T-helper 2 cell treated with Interferon-gamma antibody and Interleukin-4, amounts not matched to agents 5 μg/mL and 100 μg/mL, for 36 hours (primary cell): Measurements from ENCODE around the gene SCAF8.
"Not testable (repeated sequence)": the region's sequence is repeated elsewhere in the genome, so short reads cannot be mapped to it uniquely, and the experiment has no call there.

Source experiments
- DNase-seq: peaks from one replicate; pipeline ENCODE4 v3.0.0; 2021; ENCODE audit warnings: low spot score
- H3K27ac Mint-ChIP-seq: one replicate; pipeline ENCODE4 v1.8.0; 2021; ENCODE audit warnings: mild to moderate bottlenecking, mixed read lengths
- H3K27me3 Mint-ChIP-seq: one replicate; pipeline ENCODE4 v1.8.0; 2021; ENCODE audit warnings: low read depth, mixed read lengths
- H3K36me3 Mint-ChIP-seq: one replicate; pipeline ENCODE4 v1.8.0; 2021; ENCODE audit warnings: low read depth, mixed read lengths
- H3K4me1 Mint-ChIP-seq: one replicate; pipeline ENCODE4 v1.8.0; 2021; ENCODE audit warnings: low read depth, mixed read lengths
- H3K4me3 Mint-ChIP-seq: one replicate; pipeline ENCODE4 v1.8.0; 2022; ENCODE audit warnings: mild to moderate bottlenecking, moderate library complexity, mixed read lengths
- H3K9me3 Mint-ChIP-seq: one replicate; pipeline ENCODE4 v1.8.0; 2021; ENCODE audit warnings: mixed read lengths

Gene SCAF8

GRCh38 chr6:154719854-154720253 lies 13.4 kb upstream of the SCAF8 start:
- Mint-ChIP-seq H3K36me3 (peaks cover 3% of the 10 kb centered on the region), H3K4me3 (no peak overlapping the region), H3K27me3 (no peaks in the 10 kb centered on the region), H3K4me1 (no peaks in the 10 kb centered on the region), H3K27ac (no peak overlapping the region), H3K9me3 (peaks cover 14% of the 10 kb centered on the region)
- no peak for DNase-seq

DNA sequence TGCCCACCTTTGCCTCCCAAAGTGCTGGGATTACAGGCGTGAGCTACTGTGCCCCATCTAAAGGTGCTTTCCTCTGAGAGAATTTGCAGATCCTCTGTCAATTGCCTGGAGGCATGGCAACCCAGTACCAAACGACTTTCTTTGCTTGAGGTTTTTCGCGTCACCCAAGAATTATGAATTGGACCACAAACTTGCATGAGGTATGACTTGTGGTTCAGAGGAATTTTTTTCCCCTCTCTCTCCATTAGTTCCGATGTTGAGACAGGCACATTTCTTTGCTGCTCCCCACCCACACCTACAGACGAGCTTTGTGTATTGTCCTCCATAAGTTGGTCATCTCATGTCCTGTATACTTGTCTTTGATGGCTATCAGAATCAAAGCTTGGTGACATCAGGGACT lies 11.8 kb upstream of the SCAF8 start:
- no peaks in the 10 kb centered on the region for H3K27me3 Mint-ChIP-seq
- H3K9me3 Mint-ChIP-seq: peaks cover 14% of the 10 kb centered on the region
- no peak overlapping the region for H3K27ac Mint-ChIP-seq
- H3K4me3 Mint-ChIP-seq: no peak overlapping the region
- H3K4me1 Mint-ChIP-seq: no peaks in the 10 kb centered on the region
- no peak for DNase-seq
- peaks cover 3% of the 10 kb centered on the region for H3K36me3 Mint-ChIP-seq

GRCh38 chr6:154726887-154727286 lies 6.3 kb upstream of the SCAF8 start:
- no peaks in the 10 kb centered on the region for H3K27me3 Mint-ChIP-seq
- H3K36me3 Mint-ChIP-seq: no peaks in the 10 kb centered on the region
- no peak overlapping the region for H3K27ac Mint-ChIP-seq
- H3K9me3 Mint-ChIP-seq: no peaks in the 10 kb centered on the region
- H3K4me3 Mint-ChIP-seq: no peak overlapping the region
- DNase-seq: no peak
- peaks cover 3% of the 10 kb centered on the region for H3K4me1 Mint-ChIP-seq

GRCh38 chr6:154731296-154732218 lies 1.7 kb upstream of the SCAF8 start:
- peaks cover 8% of the 10 kb centered on the region for H3K36me3 Mint-ChIP-seq
- H3K27ac Mint-ChIP-seq: no peak overlapping the region
- DNase-seq: no peak
- no peaks in the 10 kb centered on the region for H3K27me3 Mint-ChIP-seq
- peak overlapping the region; percentile 49 for H3K4me3 Mint-ChIP-seq
- peaks cover 18% of the 10 kb centered on the region for H3K4me1 Mint-ChIP-seq
- no peaks in the 10 kb centered on the region for H3K9me3 Mint-ChIP-seq

- DNase-seq: no peak
- Mint-ChIP-seq H3K27me3 (no peaks in the 10 kb centered on the region), H3K4me3 (peak overlapping the region; percentile 88), H3K9me3 (no peaks in the 10 kb centered on the region), H3K4me1 (peaks cover 21% of the 10 kb centered on the region), H3K36me3 (peaks cover 10% of the 10 kb centered on the region), H3K27ac (peak overlapping the region; percentile 70)
Observed at GRCh38 chr6:154732538-154733182, 556 bp upstream of the SCAF8 start.

- H3K27me3 Mint-ChIP-seq: no peaks in the 10 kb centered on the region
- peaks cover 10% of the 10 kb centered on the region for H3K36me3 Mint-ChIP-seq
- H3K4me1 Mint-ChIP-seq: peaks cover 29% of the 10 kb centered on the region
- H3K27ac Mint-ChIP-seq: peak overlapping the region; percentile 88
- peak overlapping the region; percentile 89 for H3K4me3 Mint-ChIP-seq
- H3K9me3 Mint-ChIP-seq: no peaks in the 10 kb centered on the region
- peak; percentile 90 for DNase-seq
Observed at GRCh38 chr6:154733626-154734382, 588 bp downstream of the SCAF8 start.

DNA sequence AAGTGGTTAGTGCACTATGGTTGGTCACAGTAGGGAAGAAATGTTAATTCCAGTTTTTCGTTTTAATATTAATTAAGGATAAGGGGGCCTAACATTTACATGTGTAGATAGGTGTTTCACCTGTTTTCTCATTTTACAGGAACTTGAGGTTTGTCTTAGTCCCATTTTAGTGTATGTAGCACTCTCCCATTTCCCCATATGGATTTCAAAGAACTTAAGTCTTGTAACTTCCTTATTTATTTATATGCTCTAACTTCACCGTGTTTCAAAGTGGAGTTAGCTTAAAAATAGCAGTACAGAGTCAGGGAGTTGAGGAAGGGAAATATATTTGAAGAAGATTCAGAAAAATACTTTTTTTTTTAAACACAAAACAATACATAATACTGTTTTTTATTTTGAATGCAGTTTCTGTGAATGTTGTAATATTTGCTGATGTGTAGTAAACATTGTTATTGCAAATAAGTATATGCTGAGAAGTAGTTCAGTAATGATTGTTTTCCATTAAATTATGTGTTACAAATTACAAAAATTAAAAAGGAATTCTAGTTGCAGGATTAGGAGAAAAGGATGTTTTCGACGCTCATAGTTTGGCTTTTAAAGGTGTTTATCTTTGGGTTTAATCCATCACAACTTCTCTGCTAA lies 3.5 kb downstream of the SCAF8 start:
- peak overlapping the region; percentile 34 for H3K4me3 Mint-ChIP-seq
- no peak for DNase-seq
- H3K9me3 Mint-ChIP-seq: no peaks in the 10 kb centered on the region
- peaks cover 18% of the 10 kb centered on the region for H3K36me3 Mint-ChIP-seq
- H3K4me1 Mint-ChIP-seq: peaks cover 29% of the 10 kb centered on the region
- no peak overlapping the region for H3K27ac Mint-ChIP-seq
- H3K27me3 Mint-ChIP-seq: no peaks in the 10 kb centered on the region

DNA sequence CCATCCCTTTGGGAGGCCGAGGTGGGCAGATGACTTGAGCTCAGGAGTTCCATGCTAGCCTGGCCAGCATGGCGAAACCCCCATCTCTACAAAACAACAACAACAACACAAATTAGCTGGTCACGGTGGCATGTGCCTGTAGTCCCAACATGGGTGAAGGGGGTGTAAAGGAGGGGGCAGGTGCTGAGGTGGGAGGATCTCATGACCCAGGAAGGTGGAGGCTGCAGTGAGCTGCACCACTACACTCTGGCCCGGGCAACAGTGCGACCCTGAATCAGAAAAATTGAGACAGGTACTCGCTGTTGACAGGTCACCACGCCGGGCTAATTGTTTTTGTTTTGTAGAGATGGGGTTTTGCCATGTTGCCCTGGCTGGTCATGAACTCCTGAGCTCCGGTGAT lies 4.2 kb downstream of the SCAF8 start:
- no peak for DNase-seq
- Mint-ChIP-seq H3K27me3 (no peaks in the 10 kb centered on the region), H3K9me3 (no peaks in the 10 kb centered on the region), H3K4me1 (peaks cover 26% of the 10 kb centered on the region), H3K36me3 (peaks cover 20% of the 10 kb centered on the region), H3K27ac (no peak overlapping the region), H3K4me3 (no peak overlapping the region)

GRCh38 chr6:154738551-154738961 lies 5.3 kb downstream of the SCAF8 start:
- H3K4me1 Mint-ChIP-seq: peaks cover 22% of the 10 kb centered on the region
- no peak for DNase-seq
- H3K27me3 Mint-ChIP-seq: no peaks in the 10 kb centered on the region
- H3K9me3 Mint-ChIP-seq: no peaks in the 10 kb centered on the region
- no peak overlapping the region for H3K27ac Mint-ChIP-seq
- H3K36me3 Mint-ChIP-seq: peaks cover 25% of the 10 kb centered on the region
- H3K4me3 Mint-ChIP-seq: no peak overlapping the region

GRCh38 chr6:154740658-154741057 lies 7.4 kb downstream of the SCAF8 start:
- peaks cover 19% of the 10 kb centered on the region for H3K4me1 Mint-ChIP-seq
- no peak for DNase-seq
- H3K9me3 Mint-ChIP-seq: no peaks in the 10 kb centered on the region
- H3K4me3 Mint-ChIP-seq: no peak overlapping the region
- no peaks in the 10 kb centered on the region for H3K27me3 Mint-ChIP-seq
- no peak overlapping the region for H3K27ac Mint-ChIP-seq
- H3K36me3 Mint-ChIP-seq: peaks cover 25% of the 10 kb centered on the region

DNA sequence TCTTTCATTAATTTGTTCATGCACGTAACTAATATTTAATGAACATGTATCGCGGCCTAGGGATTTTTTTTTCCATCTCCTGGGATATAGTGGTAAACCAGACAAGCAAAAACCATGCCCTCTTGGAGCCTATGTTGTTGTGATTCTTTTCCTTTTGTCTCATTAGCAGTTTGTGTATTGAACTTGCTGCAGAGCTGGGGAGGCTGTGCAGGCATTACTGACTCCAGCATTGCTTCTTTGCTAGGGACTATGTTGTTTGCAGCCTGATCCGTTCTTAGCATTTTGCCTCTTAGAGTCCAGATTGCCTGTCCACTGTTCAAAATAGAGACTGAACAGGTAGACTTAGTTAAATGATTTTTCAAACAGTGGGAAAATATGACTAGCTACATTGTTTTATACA lies 9.7 kb downstream of the SCAF8 start:
- Mint-ChIP-seq H3K4me1 (peaks cover 16% of the 10 kb centered on the region), H3K36me3 (peaks cover 21% of the 10 kb centered on the region), H3K9me3 (no peaks in the 10 kb centered on the region), H3K4me3 (no peak overlapping the region), H3K27me3 (no peaks in the 10 kb centered on the region), H3K27ac (no peak overlapping the region)
- no peak for DNase-seq

- not testable (repeated sequence) for H3K27me3 Mint-ChIP-seq
- H3K36me3 Mint-ChIP-seq: peaks cover 21% of the 10 kb centered on the region
Observed at GRCh38 chr6:154744029-154744745, 11.0 kb downstream of the SCAF8 start.

GRCh38 chr6:154745243-154745642 lies 12.0 kb downstream of the SCAF8 start:
- Mint-ChIP-seq H3K4me3 (no peak overlapping the region), H3K27me3 (no peaks in the 10 kb centered on the region), H3K27ac (no peak overlapping the region), H3K9me3 (no peaks in the 10 kb centered on the region), H3K4me1 (peaks cover 14% of the 10 kb centered on the region), H3K36me3 (peaks cover 18% of the 10 kb centered on the region)
- no peak for DNase-seq

More at GRCh38 chr6:154744029-154744745, 11.0 kb downstream of the SCAF8 start:
- not testable (repeated sequence) for DNase-seq, H3K27ac Mint-ChIP-seq, H3K4me3 Mint-ChIP-seq, H3K9me3 Mint-ChIP-seq
- H3K4me1 Mint-ChIP-seq: peaks cover 10% of the 10 kb centered on the region
